AG10803 (cell line): ENCODE measurements around the gene KRT17.
A peak's percentile ranks its signal among the peaks of the same experiment; 100 is the strongest.
"Not testable (repeated sequence)": the region's sequence is repeated elsewhere in the genome, so short reads cannot be mapped to it uniquely, and the experiment has no call there.

Experiments used
- DNase-seq: peaks from one replicate; pipeline ENCODE4 v3.0.0; 2010; ENCODE audit warnings: low read depth
- H3K4me3 ChIP-seq: 2 replicates; pipeline ENCODE4 v1.5.1; 2011; ENCODE audit warnings: mild to moderate bottlenecking, low read length, control low read depth
- CTCF ChIP-seq: conservative IDR thresholded peaks from 2 replicates; pipeline ENCODE4 v1.5.1; 2011; ENCODE audit warnings: mild to moderate bottlenecking, low read length, control low read depth, inconsistent platforms

The KRT17 gene

GRCh38 chr17:41647940-41648410 lies 23.6 kb upstream of the KRT17 start:
- peak; percentile 84 for TF ChIP-seq CTCF
- H3K4me3 ChIP-seq = peak overlapping the region; percentile 54

GRCh38 chr17:41647038-41647813 lies 22.9 kb upstream of the KRT17 start:
- H3K4me3 ChIP-seq = no peak overlapping the region
- TF ChIP-seq CTCF = no peak
- DNase-seq = no peak

More at GRCh38 chr17:41647940-41648410, 23.6 kb upstream of the KRT17 start:
- DNase-seq = peak; percentile 48

GRCh38 chr17:41642252-41643156 lies 18.1 kb upstream of the KRT17 start:
- H3K4me3 ChIP-seq = no peak overlapping the region
- TF ChIP-seq CTCF = no peak
- no peak for DNase-seq

- DNase-seq, H3K4me3 ChIP-seq: not testable (repeated sequence)
Observed at GRCh38 chr17:41640596-41640995, 16.2 kb upstream of the KRT17 start.

GRCh38 chr17:41639492-41640473 lies 15.4 kb upstream of the KRT17 start:
- no peak for TF ChIP-seq CTCF
- DNase-seq = no peak

GRCh38 chr17:41638941-41639340 lies 14.6 kb upstream of the KRT17 start:
- DNase-seq = no peak
- H3K4me3 ChIP-seq = no peak overlapping the region
- TF ChIP-seq CTCF = no peak

More at GRCh38 chr17:41639492-41640473, 15.4 kb upstream of the KRT17 start:
- no peak overlapping the region for H3K4me3 ChIP-seq
